T-helper 1 cell treated with Interleukin-12 subunit alpha and Interleukin-12 subunit beta and Interleukin-4 antibody, amounts not matched to agents 30 μg/mL and 1 μg/mL, for 36 hours (primary cell): ENCODE measurements around the gene RABL2B.

Experiments
- H3K27ac Mint-ChIP-seq: one replicate; pipeline ENCODE4 v1.8.0; 2021; ENCODE audit warnings: mild to moderate bottlenecking, mixed read lengths
- H3K27me3 Mint-ChIP-seq: one replicate; pipeline ENCODE4 v1.8.0; 2021; ENCODE audit warnings: low read depth, mixed read lengths
- H3K36me3 Mint-ChIP-seq: one replicate; pipeline ENCODE4 v1.8.0; 2021; ENCODE audit warnings: low read depth, mixed read lengths
- H3K4me1 Mint-ChIP-seq: one replicate; pipeline ENCODE4 v1.8.0; 2021; ENCODE audit warnings: low read depth, mixed read lengths
- H3K4me3 Mint-ChIP-seq: one replicate; pipeline ENCODE4 v1.8.0; 2021; ENCODE audit warnings: mild to moderate bottlenecking, moderate library complexity, mixed read lengths
- H3K9me3 Mint-ChIP-seq: one replicate; pipeline ENCODE4 v1.8.0; 2021; ENCODE audit warnings: mixed read lengths

Gene RABL2B

GRCh38 chr22:50732681-50733080, 50.8 kb downstream of the RABL2B start:
- H3K27me3 Mint-ChIP-seq, result peaks cover 6% of the 10 kb centered on the region
- H3K9me3 Mint-ChIP-seq, result no peaks in the 10 kb centered on the region
- H3K36me3 Mint-ChIP-seq, result no peaks in the 10 kb centered on the region
- H3K4me1 Mint-ChIP-seq, result peaks cover 1% of the 10 kb centered on the region
- H3K27ac Mint-ChIP-seq, result no peak overlapping the region
- no peak overlapping the region for H3K4me3 Mint-ChIP-seq

DNA sequence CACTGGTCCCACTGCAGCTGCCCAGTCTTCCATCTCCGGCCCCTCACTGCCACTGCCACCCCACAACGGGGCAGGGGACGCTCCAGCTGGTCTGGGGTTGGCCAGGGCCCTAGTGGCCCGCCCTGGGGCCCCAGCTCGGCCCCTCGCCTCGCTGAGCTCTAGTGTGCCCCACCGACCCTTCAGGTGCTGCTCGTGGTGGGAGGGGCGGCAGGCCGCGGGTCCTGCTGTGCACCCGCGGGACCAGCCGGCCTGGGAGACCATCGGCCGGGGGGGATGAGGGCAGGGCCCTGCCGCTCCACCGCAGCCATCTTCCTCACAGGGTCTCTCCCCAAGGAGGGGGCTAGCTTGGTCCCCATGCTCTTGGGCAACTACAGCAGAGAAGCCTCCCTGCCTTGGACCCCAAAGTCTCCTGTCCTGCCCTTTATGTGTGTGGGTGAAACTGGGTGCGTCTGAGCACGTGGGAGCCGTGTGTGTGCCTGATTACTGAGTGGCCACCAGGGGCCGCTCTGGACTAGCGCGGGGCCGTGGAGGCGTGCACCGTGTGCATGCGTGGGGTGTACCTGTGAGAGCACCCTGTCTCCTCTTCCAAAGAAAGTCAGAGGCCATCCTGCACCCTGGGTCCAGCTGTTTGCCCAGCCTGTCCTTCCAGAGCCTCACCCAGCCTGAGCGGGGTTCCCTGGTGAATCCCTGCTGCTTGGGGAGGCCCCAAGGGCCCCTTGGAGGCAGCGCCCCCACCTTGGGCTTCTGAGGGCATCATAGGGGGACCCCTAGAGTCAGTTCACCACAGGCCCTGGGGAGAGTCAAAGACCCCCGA, 51.4 kb downstream of the RABL2B start:
- H3K4me3 Mint-ChIP-seq, result no peak overlapping the region
- H3K36me3 Mint-ChIP-seq, result no peaks in the 10 kb centered on the region
- peaks cover 1% of the 10 kb centered on the region for H3K4me1 Mint-ChIP-seq
- peaks cover 6% of the 10 kb centered on the region for H3K27me3 Mint-ChIP-seq
- no peak overlapping the region for H3K27ac Mint-ChIP-seq
- no peaks in the 10 kb centered on the region for H3K9me3 Mint-ChIP-seq

GRCh38 chr22:50730941-50731661, 52.3 kb downstream of the RABL2B start:
- Mint-ChIP-seq H3K4me1 (peaks cover 1% of the 10 kb centered on the region), H3K27ac (no peak overlapping the region), H3K4me3 (no peak overlapping the region), H3K36me3 (no peaks in the 10 kb centered on the region), H3K27me3 (no peaks in the 10 kb centered on the region), H3K9me3 (no peaks in the 10 kb centered on the region)

GRCh38 chr22:50730013-50730891, 53.2 kb downstream of the RABL2B start:
- Mint-ChIP-seq H3K4me3 (no peak overlapping the region), H3K9me3 (no peaks in the 10 kb centered on the region), H3K27me3 (no peaks in the 10 kb centered on the region), H3K27ac (no peak overlapping the region), H3K4me1 (peaks cover 1% of the 10 kb centered on the region), H3K36me3 (no peaks in the 10 kb centered on the region)

DNA sequence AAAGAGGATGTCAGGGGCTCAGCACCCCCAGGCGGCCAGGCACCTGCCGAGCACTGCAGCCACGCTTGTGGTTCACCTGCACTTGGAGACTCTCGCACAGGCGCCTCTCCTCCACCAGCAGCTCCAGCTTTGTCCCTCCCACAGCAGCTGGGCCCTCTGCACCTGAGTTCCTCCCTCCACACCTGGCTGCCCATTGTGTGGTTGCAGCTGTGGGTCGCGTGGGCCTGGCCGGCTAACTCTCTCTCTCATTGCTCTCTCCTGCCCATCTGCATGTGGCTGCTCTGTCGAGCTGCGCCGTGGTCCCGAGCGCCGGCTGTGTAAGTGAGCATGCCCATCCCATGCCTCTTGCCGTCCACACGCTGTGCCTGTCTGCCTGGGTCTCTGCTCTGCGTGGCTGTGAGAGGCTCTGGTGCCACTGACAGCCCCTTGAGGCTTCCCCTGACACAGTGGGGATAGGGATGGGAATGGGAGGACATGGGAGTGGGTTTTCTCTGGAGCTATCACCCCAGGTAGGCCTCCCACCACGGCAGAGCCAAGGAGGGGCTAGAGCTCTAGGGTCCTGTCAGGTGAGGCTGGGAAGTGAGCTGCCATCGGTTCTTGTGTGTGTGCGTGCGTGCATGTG, 53.9 kb downstream of the RABL2B start:
- no peak overlapping the region for H3K27ac Mint-ChIP-seq

GRCh38 chr22:50728523-50728931, 54.9 kb downstream of the RABL2B start:
- no peaks in the 10 kb centered on the region for H3K9me3 Mint-ChIP-seq
- H3K27ac Mint-ChIP-seq, result no peak overlapping the region
- peaks cover 1% of the 10 kb centered on the region for H3K4me1 Mint-ChIP-seq
- H3K36me3 Mint-ChIP-seq, result no peaks in the 10 kb centered on the region
- no peak overlapping the region for H3K4me3 Mint-ChIP-seq
- H3K27me3 Mint-ChIP-seq, result no peaks in the 10 kb centered on the region

More for the DNA sequence above, 53.9 kb downstream of the RABL2B start:
- H3K4me3 Mint-ChIP-seq, result no peak overlapping the region
- H3K4me1 Mint-ChIP-seq, result peaks cover 1% of the 10 kb centered on the region
- no peaks in the 10 kb centered on the region for H3K36me3 Mint-ChIP-seq
- no peaks in the 10 kb centered on the region for H3K27me3 Mint-ChIP-seq
- H3K9me3 Mint-ChIP-seq, result no peaks in the 10 kb centered on the region

DNA sequence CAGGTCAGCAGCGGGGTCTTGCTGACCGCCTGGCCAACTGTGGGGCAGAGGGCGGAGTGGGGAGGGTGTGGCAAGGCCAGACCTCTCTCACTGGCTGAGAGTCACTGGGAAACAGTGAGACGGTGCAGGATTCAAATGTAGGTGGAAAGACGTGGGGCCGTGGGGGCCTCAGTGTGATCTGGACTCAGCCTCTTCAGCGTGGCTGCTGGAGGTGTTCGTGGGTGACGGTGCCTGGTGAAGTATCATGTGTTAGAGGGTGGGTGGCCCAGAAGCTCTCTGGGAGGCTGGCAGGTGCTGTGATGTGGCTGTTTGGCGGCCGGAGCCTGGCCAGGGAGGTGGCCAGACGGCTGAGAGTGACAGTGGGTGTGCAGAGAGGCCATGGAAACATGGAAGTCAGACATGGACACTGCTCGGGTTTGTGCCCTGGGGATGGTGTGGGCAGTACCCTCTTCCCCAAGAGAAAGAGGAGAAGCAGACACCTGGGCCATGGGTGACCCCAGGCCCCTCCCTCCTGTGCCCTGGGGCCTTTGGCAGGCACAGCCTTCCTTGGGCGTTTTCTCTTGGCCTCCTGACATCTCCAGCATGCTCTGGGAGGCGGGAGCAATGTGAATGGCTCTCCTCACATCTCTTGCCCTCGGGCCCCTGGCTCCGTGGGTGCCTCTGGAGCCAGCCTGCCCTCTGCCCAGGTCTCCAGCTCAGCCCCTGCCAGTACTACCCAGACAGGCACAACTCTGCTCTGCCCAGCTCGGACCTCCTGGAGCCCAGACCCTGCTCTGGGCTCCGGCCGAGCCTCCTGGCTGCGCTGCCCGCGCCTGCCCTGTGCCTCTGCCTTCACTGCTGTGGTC, 55.5 kb downstream of the RABL2B start:
- Mint-ChIP-seq H3K4me1 (peaks cover 1% of the 10 kb centered on the region), H3K27ac (no peak overlapping the region), H3K36me3 (no peaks in the 10 kb centered on the region), H3K4me3 (no peak overlapping the region), H3K27me3 (no peaks in the 10 kb centered on the region), H3K9me3 (no peaks in the 10 kb centered on the region)

DNA sequence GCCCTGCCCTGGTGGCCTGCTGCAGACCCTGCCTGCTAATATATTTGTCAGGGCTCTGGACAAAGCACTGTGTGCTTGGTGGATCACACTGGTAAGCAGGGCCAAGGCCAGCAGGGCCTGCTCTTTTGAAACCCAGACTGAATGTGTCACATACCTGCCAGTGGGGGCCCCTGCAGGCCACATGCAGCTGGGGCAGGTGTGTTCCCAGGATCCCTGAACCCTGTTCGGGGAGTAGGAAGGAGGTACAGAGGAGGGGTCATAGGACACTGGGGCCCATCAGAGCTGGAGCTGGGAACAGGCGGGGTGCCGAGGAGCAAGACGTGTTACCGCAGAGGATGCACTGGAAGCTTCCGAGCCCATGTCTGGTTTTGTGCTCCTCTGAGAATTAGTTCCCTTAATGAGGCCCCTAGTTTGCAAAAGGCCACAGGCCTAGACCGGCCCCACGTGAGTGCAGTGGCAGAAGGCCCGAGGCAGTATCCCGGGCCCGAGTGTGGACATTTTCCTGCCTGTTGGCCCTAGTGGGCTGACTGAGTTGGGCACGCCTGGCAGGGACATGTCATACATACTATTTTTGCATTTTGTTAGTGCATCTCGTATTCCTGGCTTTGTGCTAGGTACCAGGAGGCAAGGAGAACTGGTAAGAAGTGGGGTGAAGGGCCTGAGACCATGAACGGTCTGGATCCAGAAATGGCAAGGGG, 56.6 kb downstream of the RABL2B start:
- no peak overlapping the region for H3K27ac Mint-ChIP-seq
- H3K9me3 Mint-ChIP-seq, result no peaks in the 10 kb centered on the region
- H3K27me3 Mint-ChIP-seq, result no peaks in the 10 kb centered on the region
- H3K4me3 Mint-ChIP-seq, result no peak overlapping the region
- H3K4me1 Mint-ChIP-seq, result no peaks in the 10 kb centered on the region
- H3K36me3 Mint-ChIP-seq, result no peaks in the 10 kb centered on the region

DNA sequence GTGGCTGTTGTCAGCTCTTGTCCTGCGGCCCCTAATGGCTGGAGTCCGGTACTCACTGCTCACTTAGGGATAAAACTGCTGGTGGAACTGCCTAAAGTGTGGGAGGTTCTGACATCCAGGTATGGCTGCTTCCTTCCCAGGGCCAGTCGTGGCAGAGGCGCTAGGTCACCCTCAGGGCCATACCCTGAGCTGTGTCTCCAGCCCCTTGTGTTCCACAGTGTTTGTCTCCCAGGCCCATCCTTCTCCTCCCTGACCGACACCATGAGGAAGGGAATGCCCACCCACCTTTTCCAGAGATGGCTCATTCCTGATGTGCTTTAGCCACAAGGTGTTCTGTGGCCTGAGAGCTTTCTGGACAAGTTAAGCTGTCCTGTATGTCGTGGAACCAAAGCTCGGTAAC, 57.8 kb downstream of the RABL2B start:
- Mint-ChIP-seq H3K4me3 (no peak overlapping the region), H3K27ac (no peak overlapping the region), H3K36me3 (no peaks in the 10 kb centered on the region), H3K27me3 (no peaks in the 10 kb centered on the region), H3K9me3 (no peaks in the 10 kb centered on the region), H3K4me1 (no peaks in the 10 kb centered on the region)

GRCh38 chr22:50724616-50725015, 58.8 kb downstream of the RABL2B start:
- H3K4me3 Mint-ChIP-seq, result no peak overlapping the region

DNA sequence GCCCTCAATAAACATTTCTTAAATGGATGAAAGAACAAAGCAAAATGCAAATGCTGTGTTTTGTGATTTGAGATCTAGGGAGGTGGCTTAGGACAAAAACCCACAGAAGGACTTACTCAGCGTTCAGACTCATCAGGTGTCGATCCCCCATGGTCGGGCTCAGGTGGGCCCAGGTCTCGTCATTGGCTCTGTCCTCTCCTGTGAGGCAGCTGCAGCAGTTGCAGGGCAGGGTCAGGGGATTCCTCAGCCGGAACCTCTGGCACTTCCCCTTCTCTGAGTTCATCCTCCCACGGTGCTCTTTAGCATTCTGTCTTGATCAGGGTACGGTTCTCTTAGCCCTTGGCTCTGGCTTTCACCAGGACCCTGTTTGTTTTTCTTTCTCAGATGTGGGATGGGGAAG, 59.4 kb downstream of the RABL2B start:
- H3K4me3 Mint-ChIP-seq, result no peak overlapping the region
- no peaks in the 10 kb centered on the region for H3K27me3 Mint-ChIP-seq
- H3K27ac Mint-ChIP-seq, result no peak overlapping the region
- no peaks in the 10 kb centered on the region for H3K36me3 Mint-ChIP-seq
- H3K4me1 Mint-ChIP-seq, result no peaks in the 10 kb centered on the region
- no peaks in the 10 kb centered on the region for H3K9me3 Mint-ChIP-seq

More at GRCh38 chr22:50724616-50725015, 58.8 kb downstream of the RABL2B start:
- H3K36me3 Mint-ChIP-seq, result no peaks in the 10 kb centered on the region
- no peaks in the 10 kb centered on the region for H3K4me1 Mint-ChIP-seq
- no peak overlapping the region for H3K27ac Mint-ChIP-seq
- H3K9me3 Mint-ChIP-seq, result no peaks in the 10 kb centered on the region
- H3K27me3 Mint-ChIP-seq, result no peaks in the 10 kb centered on the region

DNA sequence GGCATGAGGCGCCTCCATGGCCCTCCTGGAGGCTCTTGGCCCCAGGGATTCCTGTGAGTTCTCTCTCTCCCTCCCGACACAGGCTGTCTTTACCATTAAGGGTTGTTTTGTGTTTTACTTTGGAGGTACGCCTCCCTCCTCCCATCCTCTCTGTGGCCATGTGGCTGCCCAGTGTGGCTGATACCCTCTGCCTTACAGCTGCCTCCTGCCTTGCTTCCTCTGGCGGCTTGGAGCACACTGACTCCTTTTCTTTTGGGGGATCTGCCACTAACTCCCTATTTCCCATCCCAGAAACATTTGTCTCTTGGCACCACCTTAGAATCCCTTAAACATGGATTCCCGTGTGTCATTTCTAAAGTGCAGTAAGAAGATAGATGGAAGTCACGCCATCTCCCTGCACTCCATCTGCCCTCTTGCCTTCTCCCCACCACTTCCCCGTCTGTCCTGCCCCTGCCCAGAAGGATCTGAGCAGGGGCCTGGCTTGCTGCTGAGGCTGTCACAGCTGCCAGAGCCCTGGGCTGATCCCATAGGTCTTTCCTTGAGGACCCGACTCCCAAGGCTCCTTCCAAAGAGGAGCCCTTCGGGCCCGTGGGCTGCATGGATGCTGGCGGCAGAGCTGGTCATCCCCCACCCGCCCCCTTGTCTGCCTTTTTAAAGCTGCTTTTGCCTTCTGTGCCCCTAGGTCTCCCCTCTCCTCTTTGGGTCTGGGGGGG, 60.6 kb downstream of the RABL2B start:
- H3K4me3 Mint-ChIP-seq, result no peak overlapping the region
- H3K27ac Mint-ChIP-seq, result no peak overlapping the region
- H3K27me3 Mint-ChIP-seq, result no peaks in the 10 kb centered on the region
- H3K9me3 Mint-ChIP-seq, result no peaks in the 10 kb centered on the region
- H3K4me1 Mint-ChIP-seq, result no peaks in the 10 kb centered on the region
- no peaks in the 10 kb centered on the region for H3K36me3 Mint-ChIP-seq
